Natural killer cell (primary cell): ENCODE data around the gene PPIP5K2. TPM values are rescaled to one million over a fixed set of nuclear protein-coding genes. Genes with fewer than 3 reads are reported as not detected.

Experiments
- ATAC-seq, 3 donors: fragments of 150-1000 bp in 2 of 3; fragments of 200-7000 bp in 1 of 3; cut with Tn5 transposase; 1 replicate in 1 of 3; 2 replicates in 2 of 3; pipeline ENCODE4 v1.10.0; 2021; ENCODE audit warnings: mild to moderate bottlenecking in 2 of 3, moderate library complexity in 2 of 3
- DNase-seq, 2 donors: peaks; one replicate each; pipeline versions ENCODE4 v3.0.0 to v3.0.0-alpha.2; 2013 to 2021; ENCODE audit warnings: mixed read lengths in 1 of 2
- H3K27ac ChIP-seq: one replicate; pipeline ENCODE4 v1.5.1; 2013; ENCODE audit warnings: mild to moderate bottlenecking, low read length
- H3K27me3 ChIP-seq: one replicate; pipeline ENCODE4 v1.6.1; 2013; ENCODE audit warnings: low read length; ENCODE audit not compliant: control insufficient read depth, insufficient read depth
- H3K36me3 ChIP-seq: one replicate; pipeline ENCODE4 v1.6.1; 2013; ENCODE audit warnings: low read length; ENCODE audit not compliant: control insufficient read depth, insufficient read depth
- H3K4me1 ChIP-seq: one replicate; pipeline ENCODE4 v1.6.1; 2013; ENCODE audit warnings: low read length; ENCODE audit not compliant: control insufficient read depth, insufficient read depth
- H3K4me3 ChIP-seq: one replicate; pipeline ENCODE4 v1.5.1; 2013; ENCODE audit warnings: low read length
- H3K9me3 ChIP-seq: one replicate; pipeline ENCODE4 v1.6.1; 2013; ENCODE audit warnings: low read length; ENCODE audit not compliant: control insufficient read depth, insufficient read depth
- H3K27ac Mint-ChIP-seq, 2 donors: one replicate each; pipeline ENCODE4 v1.8.0; 2022; ENCODE audit warnings: mild to moderate bottlenecking in 2 of 2, mixed read lengths in 2 of 2, moderate library complexity in 1 of 2
- H3K27me3 Mint-ChIP-seq, 2 donors: one replicate each; pipeline ENCODE4 v1.8.0; 2022; ENCODE audit warnings: low read depth in 2 of 2, mixed read lengths in 2 of 2
- H3K36me3 Mint-ChIP-seq: one replicate; pipeline ENCODE4 v1.8.0; 2022; ENCODE audit warnings: mixed read lengths
- H3K4me1 Mint-ChIP-seq, 2 donors: one replicate each; pipeline ENCODE4 v1.8.0; 2022; ENCODE audit warnings: mixed read lengths in 2 of 2
- H3K4me3 Mint-ChIP-seq: one replicate; pipeline ENCODE4 v1.8.0; 2022; ENCODE audit warnings: mild to moderate bottlenecking, moderate library complexity, mixed read lengths
- H3K9me3 Mint-ChIP-seq, 2 donors: one replicate each; pipeline ENCODE4 v1.8.0; 2022; ENCODE audit warnings: mixed read lengths in 2 of 2
- CTCF ChIP-seq: fragments of 200-600 bp; IDR thresholded peaks from one replicate; pipeline ENCODE4 v1.8.0; 2022; ENCODE audit warnings: antibody characterized with exemption
- WGBS: methylation state at CpG from one replicate; pipeline ENCODE4 v1.1.7; 2013; ENCODE audit warnings: missing lambda C conversion rate; ENCODE audit not compliant: insufficient coverage; 5-methylcytosine and 5-hydroxymethylcytosine counted together
- intact Hi-C: fragments of 100-400 bp; cut with micrococcal nuclease; formaldehyde crosslinking; loops from one replicate; pipeline ENCODE4 v1.14.2; 2022
- total RNA-seq, 4 donors: library from RNA; stranded (reverse); fragments of 120-200 nt in 1 of 4; gene quantifications; one replicate each; pipeline versions ENCODE4 v1.2.3 to v1.2.4, GENCODE V29; 2013 to 2022

Gene PPIP5K2
- total RNA-seq, 3 donors from 2014 or later (not counting 1 experiment from before 2014, with no cell fraction given): 71.4 to 85.3 (median 72.8) TPM

- TF ChIP-seq CTCF: no peak
- Mint-ChIP-seq H3K4me3 (no peak overlapping the region), H3K27ac (no peak overlapping the region), H3K36me3 (peaks cover 3% of the 10 kb centered on the region), H3K9me3 (no peaks in the 10 kb centered on the region), H3K4me1 (peaks cover 7 to 8% of the 10 kb centered on the region in 2 donors), H3K27me3 (peaks cover 21 to 37% of the 10 kb centered on the region in 2 donors)
- DNase-seq: no peak
- Histone ChIP-seq H3K36me3 (no peaks in the 10 kb centered on the region), H3K4me3 (no peak overlapping the region), H3K4me1 (no peaks in the 10 kb centered on the region), H3K27ac (no peak overlapping the region), H3K27me3 (peaks cover 10% of the 10 kb centered on the region), H3K9me3 (no peaks in the 10 kb centered on the region)
- ATAC-seq: no peak
- intact Hi-C loops: no loop called here
Measured at GRCh38 chr5:103244398-103244797, 124.3 kb downstream of the PPIP5K2 start.

- Mint-ChIP-seq H3K9me3 (no peaks in the 10 kb centered on the region), H3K4me3 (no peak overlapping the region), H3K27me3 (peaks cover 23 to 46% of the 10 kb centered on the region in 2 donors), H3K27ac (no peak overlapping the region), H3K36me3 (no peaks in the 10 kb centered on the region), H3K4me1 (peaks cover 7 to 8% of the 10 kb centered on the region in 2 donors)
- peak in 1 of 2 donors; percentile 36 for DNase-seq
- Histone ChIP-seq H3K27ac (no peak overlapping the region), H3K9me3 (no peaks in the 10 kb centered on the region), H3K4me1 (no peaks in the 10 kb centered on the region), H3K4me3 (no peak overlapping the region), H3K36me3 (no peaks in the 10 kb centered on the region), H3K27me3 (peaks cover 8% of the 10 kb centered on the region)
- intact Hi-C loops: no loop called here
- no peak for ATAC-seq
- no peak for TF ChIP-seq CTCF
- 61% methylated on average over 3 of the region's 4 CpGs for WGBS
Measured at GRCh38 chr5:103245761-103246160, 125.7 kb downstream of the PPIP5K2 start.

GRCh38 chr5:103247118-103247517 is 127.0 kb downstream of the PPIP5K2 start:
- Mint-ChIP-seq H3K4me1 (peaks cover 7 to 8% of the 10 kb centered on the region in 2 donors), H3K27me3 (peaks cover 22 to 55% of the 10 kb centered on the region in 2 donors), H3K27ac (no peak overlapping the region), H3K36me3 (no peaks in the 10 kb centered on the region), H3K9me3 (no peaks in the 10 kb centered on the region), H3K4me3 (no peak overlapping the region)
- Histone ChIP-seq H3K9me3 (no peaks in the 10 kb centered on the region), H3K27ac (no peak overlapping the region), H3K4me3 (no peak overlapping the region), H3K36me3 (no peaks in the 10 kb centered on the region), H3K4me1 (no peaks in the 10 kb centered on the region), H3K27me3 (peaks cover 7% of the 10 kb centered on the region)
- ATAC-seq (no peak), DNase-seq (no peak)
- TF ChIP-seq CTCF: no peak
- intact Hi-C loops: no loop called here
- WGBS: 100% methylated on average over 1 of the region's 1 CpG

- Mint-ChIP-seq H3K27ac (no peak overlapping the region), H3K4me1 (peaks cover 7 to 8% of the 10 kb centered on the region in 2 donors), H3K36me3 (no peaks in the 10 kb centered on the region), H3K9me3 (no peaks in the 10 kb centered on the region), H3K4me3 (no peak overlapping the region), H3K27me3 (peaks cover 18 to 55% of the 10 kb centered on the region in 2 donors)
- Histone ChIP-seq H3K36me3 (no peaks in the 10 kb centered on the region), H3K4me1 (no peaks in the 10 kb centered on the region), H3K9me3 (no peaks in the 10 kb centered on the region), H3K27me3 (peaks cover 12% of the 10 kb centered on the region), H3K4me3 (no peak overlapping the region), H3K27ac (no peak overlapping the region)
- TF ChIP-seq CTCF: no peak
- intact Hi-C loops: no loop called here
- ATAC-seq: no peak
- no CpG with 5 or more reads among the region's 2 CpGs for WGBS
- no peak for DNase-seq
Measured at GRCh38 chr5:103249068-103249467, 129.0 kb downstream of the PPIP5K2 start.
